ENCODE results near the gene PCP4. TPM values are rescaled to one million over a fixed set of nuclear protein-coding genes. Genes with fewer than 3 reads are reported as not detected.
"Not testable (repeated sequence)": the region's sequence is repeated elsewhere in the genome, so short reads cannot be mapped to it uniquely, and the experiment has no call there.

PCP4 gene
- total RNA-seq, 4 donors from 2014 or later = 30.8 to 167 (median 110) TPM

GRCh38 chr21:39885119-39885848 lies 18.0 kb downstream of the PCP4 start:
- H3K27ac ChIP-seq = peak overlapping the region; percentile 64 to 88 (median 76)
- H3K27me3 ChIP-seq = no peaks in the 10 kb centered on the region
- no peaks in the 10 kb centered on the region for H3K9me3 ChIP-seq
- H3K4me1 ChIP-seq = peaks cover 0 to 48% (median 0%) of the 10 kb centered on the region in 3 donors
- peak; percentile 79 for ATAC-seq
- H3K36me3 ChIP-seq = no peaks in the 10 kb centered on the region
- 47 to 50% methylated on average over 4 to 8 of the region's 17 CpGs for WGBS, 2 donors (ENCODE audit: low coverage in 1 of 2)
- H3K4me3 ChIP-seq = no peak overlapping the region
- no peak for TF ChIP-seq EP300 (IDR thresholded peaks at IDR 0.05)
- TF ChIP-seq POLR2AphosphoS5 (IDR thresholded peaks at IDR 0.05) = peak; percentile 15

DNA sequence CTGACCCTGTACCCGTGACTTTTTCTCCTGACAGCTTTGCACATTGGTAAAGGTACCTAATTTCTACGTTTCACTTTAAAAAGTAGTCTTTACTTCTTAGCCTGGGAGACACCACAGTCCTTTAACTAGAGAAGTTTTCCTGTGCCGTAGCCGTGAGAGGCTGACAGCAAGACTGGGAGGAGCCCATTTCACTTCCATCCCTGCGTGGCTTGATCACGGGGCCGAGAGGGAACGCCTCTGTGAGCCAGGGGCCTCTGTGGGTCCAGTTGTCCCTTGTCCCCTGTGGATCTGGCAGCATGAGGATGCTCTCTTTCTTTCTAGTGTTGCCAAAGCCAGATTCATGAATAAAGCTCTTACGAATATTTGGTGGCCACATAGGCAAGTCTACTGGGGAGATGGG lies 21.6 kb downstream of the PCP4 start:
- no peak for ATAC-seq
- no peaks in the 10 kb centered on the region for H3K36me3 ChIP-seq
- peak overlapping the region in 1 of 4 donors; percentile 46 for H3K27ac ChIP-seq
- WGBS, 2 donors (ENCODE audit: low coverage in 1 of 2) = no CpG with 5 or more reads among the region's 9 CpGs
- TF ChIP-seq POLR2A (IDR thresholded peaks at IDR 0.05) = no peak
- TF ChIP-seq POLR2AphosphoS5 (IDR thresholded peaks at IDR 0.05) = no peak
- TF ChIP-seq EP300 (IDR thresholded peaks at IDR 0.05) = no peak
- TF ChIP-seq, protein P1, sequence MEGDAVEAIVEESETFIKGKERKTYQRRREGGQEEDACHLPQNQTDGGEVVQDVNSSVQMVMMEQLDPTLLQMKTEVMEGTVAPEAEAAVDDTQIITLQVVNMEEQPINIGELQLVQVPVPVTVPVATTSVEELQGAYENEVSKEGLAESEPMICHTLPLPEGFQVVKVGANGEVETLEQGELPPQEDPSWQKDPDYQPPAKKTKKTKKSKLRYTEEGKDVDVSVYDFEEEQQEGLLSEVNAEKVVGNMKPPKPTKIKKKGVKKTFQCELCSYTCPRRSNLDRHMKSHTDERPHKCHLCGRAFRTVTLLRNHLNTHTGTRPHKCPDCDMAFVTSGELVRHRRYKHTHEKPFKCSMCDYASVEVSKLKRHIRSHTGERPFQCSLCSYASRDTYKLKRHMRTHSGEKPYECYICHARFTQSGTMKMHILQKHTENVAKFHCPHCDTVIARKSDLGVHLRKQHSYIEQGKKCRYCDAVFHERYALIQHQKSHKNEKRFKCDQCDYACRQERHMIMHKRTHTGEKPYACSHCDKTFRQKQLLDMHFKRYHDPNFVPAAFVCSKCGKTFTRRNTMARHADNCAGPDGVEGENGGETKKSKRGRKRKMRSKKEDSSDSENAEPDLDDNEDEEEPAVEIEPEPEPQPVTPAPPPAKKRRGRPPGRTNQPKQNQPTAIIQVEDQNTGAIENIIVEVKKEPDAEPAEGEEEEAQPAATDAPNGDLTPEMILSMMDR (IDR thresholded peaks at IDR 0.05) = no peak
- no peaks in the 10 kb centered on the region for H3K9me3 ChIP-seq
- no peaks in the 10 kb centered on the region for H3K27me3 ChIP-seq
- H3K4me3 ChIP-seq = no peak overlapping the region
- peaks cover 0 to 28% (median 0%) of the 10 kb centered on the region in 3 donors for H3K4me1 ChIP-seq

DNA sequence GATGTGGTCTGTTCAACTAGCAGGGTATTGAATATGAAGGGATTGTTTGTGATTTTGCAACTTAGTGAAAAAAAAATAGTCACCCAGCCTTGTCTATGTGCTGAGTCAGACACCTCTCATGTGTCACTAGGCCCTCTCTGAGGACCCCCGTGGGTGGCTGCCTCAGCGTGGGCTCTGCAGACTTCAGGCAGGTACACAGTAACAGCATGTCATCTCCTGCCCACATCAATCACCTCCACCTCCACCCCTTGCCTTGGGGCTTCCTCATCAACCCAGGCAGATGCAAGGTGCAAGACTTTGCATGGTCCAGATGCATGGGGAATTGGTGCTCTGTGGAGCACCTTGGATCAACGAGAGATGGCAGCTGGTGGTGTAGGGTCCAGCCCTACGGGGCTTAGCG lies 23.9 kb downstream of the PCP4 start:
- Histone ChIP-seq H3K27ac (no peak overlapping the region), H3K4me3 (no peak overlapping the region), H3K36me3 (no peaks in the 10 kb centered on the region), H3K4me1 (peaks cover 0 to 7% (median 0%) of the 10 kb centered on the region in 3 donors), H3K27me3 (no peaks in the 10 kb centered on the region), H3K9me3 (no peaks in the 10 kb centered on the region)
- WGBS, 2 donors (ENCODE audit: low coverage in 1 of 2) = 89 to 100% methylated on average over 1 to 3 of the region's 5 CpGs
- TF ChIP-seq, protein P1 (IDR thresholded peaks at IDR 0.05) = no peak
- no peak for TF ChIP-seq POLR2AphosphoS5 (IDR thresholded peaks at IDR 0.05)
- TF ChIP-seq POLR2A (IDR thresholded peaks at IDR 0.05) = no peak
- TF ChIP-seq EP300 (IDR thresholded peaks at IDR 0.05) = no peak
- no peak for ATAC-seq

- not testable (repeated sequence) for H3K36me3 ChIP-seq, H3K4me3 ChIP-seq, H3K4me1 ChIP-seq, H3K27me3 ChIP-seq, H3K27ac ChIP-seq, ATAC-seq, H3K9me3 ChIP-seq
- WGBS, 2 donors (ENCODE audit: low coverage in 1 of 2) = 74 to 86% methylated on average over 5 to 11 of the region's 12 CpGs
Observed at GRCh38 chr21:39891863-39892262, 24.6 kb downstream of the PCP4 start.

GRCh38 chr21:39900491-39900890 lies 33.3 kb downstream of the PCP4 start:
- Histone ChIP-seq H3K36me3 (no peaks in the 10 kb centered on the region), H3K4me3 (no peak overlapping the region), H3K27me3 (no peaks in the 10 kb centered on the region), H3K9me3 (no peaks in the 10 kb centered on the region), H3K27ac (no peak overlapping the region), H3K4me1 (no peaks in the 10 kb centered on the region)
- WGBS, 2 donors (ENCODE audit: low coverage in 1 of 2) = 69% methylated on average over 4 to 5 of the region's 5 CpGs
- no peak for ATAC-seq
- TF ChIP-seq EP300 (IDR thresholded peaks at IDR 0.05) (no peak), POLR2A (IDR thresholded peaks at IDR 0.05) (no peak), POLR2AphosphoS5 (IDR thresholded peaks at IDR 0.05) (no peak)
- TF ChIP-seq, protein P1 (IDR thresholded peaks at IDR 0.05) = no peak

- Histone ChIP-seq H3K4me3 (no peak overlapping the region), H3K4me1 (no peaks in the 10 kb centered on the region), H3K9me3 (no peaks in the 10 kb centered on the region), H3K36me3 (no peaks in the 10 kb centered on the region), H3K27me3 (no peaks in the 10 kb centered on the region), H3K27ac (no peak overlapping the region)
- ATAC-seq = no peak
- TF ChIP-seq EP300 (IDR thresholded peaks at IDR 0.05) = no peak
- no peak for TF ChIP-seq POLR2A (IDR thresholded peaks at IDR 0.05)
- no peak for TF ChIP-seq POLR2AphosphoS5 (IDR thresholded peaks at IDR 0.05)
- TF ChIP-seq, protein P1 (IDR thresholded peaks at IDR 0.05) = no peak
Observed at GRCh38 chr21:39900911-39901310, 33.7 kb downstream of the PCP4 start.
